Panc1 (cell line): ENCODE results near the gene KCTD5.

Experiments
- CTCF ChIP-seq: fragments of 450-650 bp; IDR thresholded peaks from 2 replicates; pipeline ENCODE4 v1.5.1; 2017; ENCODE audit warnings: mild to moderate bottlenecking
- TCF7L2 ChIP-seq: IDR thresholded peaks from 2 replicates; pipeline ENCODE4 v1.6.1; 2011; ENCODE audit warnings: mild to moderate bottlenecking, low read depth, low read length, inconsistent platforms

- TF ChIP-seq CTCF (no peak), TCF7L2 (no peak)
Measured at GRCh38 chr16:2707368-2708289, 25.3 kb downstream of the KCTD5 start.
